ENCODE results near the gene KCTD5.

DNA sequence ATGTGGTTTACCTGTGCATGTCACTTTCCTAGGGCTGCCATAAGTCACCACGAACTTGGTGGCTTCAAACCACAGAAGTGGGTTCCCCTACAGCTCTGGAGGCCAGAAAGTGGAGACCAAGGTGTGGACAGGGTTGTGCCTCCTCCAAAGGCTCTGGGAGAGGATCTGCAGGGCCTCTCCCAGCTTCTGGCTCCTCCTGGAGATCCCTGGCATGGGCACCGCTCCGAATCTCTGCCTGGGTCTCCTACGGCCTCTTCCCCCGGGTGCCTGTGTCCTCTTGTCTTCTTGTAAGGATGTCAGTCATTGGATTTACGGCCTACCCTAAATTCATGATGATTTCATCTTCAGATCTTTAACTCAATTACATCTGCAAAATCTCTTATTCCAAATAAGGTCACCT, 67.6 kb downstream of the KCTD5 start:
- TF ChIP-seq EZH2 (IDR thresholded peaks at IDR 0.05; ENCODE audit: insufficient read depth, low read length), result no peak
- TF ChIP-seq, protein P1, sequence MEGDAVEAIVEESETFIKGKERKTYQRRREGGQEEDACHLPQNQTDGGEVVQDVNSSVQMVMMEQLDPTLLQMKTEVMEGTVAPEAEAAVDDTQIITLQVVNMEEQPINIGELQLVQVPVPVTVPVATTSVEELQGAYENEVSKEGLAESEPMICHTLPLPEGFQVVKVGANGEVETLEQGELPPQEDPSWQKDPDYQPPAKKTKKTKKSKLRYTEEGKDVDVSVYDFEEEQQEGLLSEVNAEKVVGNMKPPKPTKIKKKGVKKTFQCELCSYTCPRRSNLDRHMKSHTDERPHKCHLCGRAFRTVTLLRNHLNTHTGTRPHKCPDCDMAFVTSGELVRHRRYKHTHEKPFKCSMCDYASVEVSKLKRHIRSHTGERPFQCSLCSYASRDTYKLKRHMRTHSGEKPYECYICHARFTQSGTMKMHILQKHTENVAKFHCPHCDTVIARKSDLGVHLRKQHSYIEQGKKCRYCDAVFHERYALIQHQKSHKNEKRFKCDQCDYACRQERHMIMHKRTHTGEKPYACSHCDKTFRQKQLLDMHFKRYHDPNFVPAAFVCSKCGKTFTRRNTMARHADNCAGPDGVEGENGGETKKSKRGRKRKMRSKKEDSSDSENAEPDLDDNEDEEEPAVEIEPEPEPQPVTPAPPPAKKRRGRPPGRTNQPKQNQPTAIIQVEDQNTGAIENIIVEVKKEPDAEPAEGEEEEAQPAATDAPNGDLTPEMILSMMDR (IDR thresholded peaks at IDR 0.05; ENCODE audit: insufficient read depth, low read depth, low read length), result no peak
